ENCODE data around the gene PKD2L1.

The PKD2L1 gene

DNA sequence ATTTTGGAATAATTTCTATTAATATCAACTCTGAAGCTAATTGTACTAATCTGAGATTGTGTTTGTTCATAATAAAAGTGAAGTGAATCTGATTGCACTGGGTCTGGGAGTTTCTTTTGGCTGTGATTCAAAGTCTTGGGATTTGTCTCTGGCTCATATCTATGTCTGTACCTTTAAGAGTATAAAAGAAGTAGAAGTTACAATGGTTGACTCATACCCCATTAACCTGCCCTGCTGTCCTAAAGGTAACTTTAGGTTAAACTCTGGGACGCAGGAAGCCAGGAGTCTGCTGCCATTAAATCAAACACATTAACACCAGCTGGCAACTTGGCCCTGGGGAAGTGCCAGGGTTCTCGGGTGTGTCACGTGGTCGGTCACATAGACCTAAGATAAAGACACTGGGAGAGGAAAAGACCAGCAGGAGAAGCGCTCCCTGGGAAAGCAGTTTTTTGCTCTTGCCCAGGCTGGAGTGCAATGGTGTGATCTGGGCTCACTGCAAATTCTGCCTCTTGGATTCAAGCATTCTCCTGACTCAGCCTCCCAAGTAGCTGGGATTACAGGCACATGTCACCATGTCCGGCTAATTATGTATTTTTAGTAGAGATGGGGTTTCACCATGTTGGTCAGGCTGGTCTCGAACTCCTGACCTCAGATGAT lies 34.8 kb upstream of the PKD2L1 start:
- Histone ChIP-seq H3K4me2 (ENCODE audit: low read depth, low read length, poor library complexity, severe bottlenecking) (no peak overlapping the region), H3K9ac (ENCODE audit: low read length) (no peak overlapping the region), H3K79me2 (ENCODE audit: insufficient read depth, low read length) (no peaks in the 10 kb centered on the region), H3K4me3 (ENCODE audit: insufficient read depth, low read length, poor library complexity, severe bottlenecking) (no peak overlapping the region), H3K27me3 (ENCODE audit: low read length) (no peaks in the 10 kb centered on the region), H3K36me3 (ENCODE audit: low read length) (peaks cover 18% of the 10 kb centered on the region; the same call in 1 of the 2 replicates), H2AFZ (ENCODE audit: low read depth, low read length, severe bottlenecking) (no peak overlapping the region), H3K9me3 (ENCODE audit: insufficient read depth, low read length) (no peaks in the 10 kb centered on the region), H3K27ac (ENCODE audit: low read depth, low read length) (no peak overlapping the region), H4K20me1 (ENCODE audit: low read depth, low read length) (no peaks in the 10 kb centered on the region), H3F3A (ENCODE audit: insufficient read depth) (peaks cover 30% of the 10 kb centered on the region), H3K9me2 (replicated peaks; ENCODE audit: insufficient read depth, low read length) (no peaks in the 10 kb centered on the region)
- no peak for TF ChIP-seq EZH2phosphoT487 (conservative IDR thresholded peaks at IDR 0.05; ENCODE audit: low read length)
- TF ChIP-seq, protein P1, sequence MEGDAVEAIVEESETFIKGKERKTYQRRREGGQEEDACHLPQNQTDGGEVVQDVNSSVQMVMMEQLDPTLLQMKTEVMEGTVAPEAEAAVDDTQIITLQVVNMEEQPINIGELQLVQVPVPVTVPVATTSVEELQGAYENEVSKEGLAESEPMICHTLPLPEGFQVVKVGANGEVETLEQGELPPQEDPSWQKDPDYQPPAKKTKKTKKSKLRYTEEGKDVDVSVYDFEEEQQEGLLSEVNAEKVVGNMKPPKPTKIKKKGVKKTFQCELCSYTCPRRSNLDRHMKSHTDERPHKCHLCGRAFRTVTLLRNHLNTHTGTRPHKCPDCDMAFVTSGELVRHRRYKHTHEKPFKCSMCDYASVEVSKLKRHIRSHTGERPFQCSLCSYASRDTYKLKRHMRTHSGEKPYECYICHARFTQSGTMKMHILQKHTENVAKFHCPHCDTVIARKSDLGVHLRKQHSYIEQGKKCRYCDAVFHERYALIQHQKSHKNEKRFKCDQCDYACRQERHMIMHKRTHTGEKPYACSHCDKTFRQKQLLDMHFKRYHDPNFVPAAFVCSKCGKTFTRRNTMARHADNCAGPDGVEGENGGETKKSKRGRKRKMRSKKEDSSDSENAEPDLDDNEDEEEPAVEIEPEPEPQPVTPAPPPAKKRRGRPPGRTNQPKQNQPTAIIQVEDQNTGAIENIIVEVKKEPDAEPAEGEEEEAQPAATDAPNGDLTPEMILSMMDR (IDR thresholded peaks at IDR 0.05; ENCODE audit: insufficient read depth, low read length, poor library complexity, severe bottlenecking) = no peak

DNA sequence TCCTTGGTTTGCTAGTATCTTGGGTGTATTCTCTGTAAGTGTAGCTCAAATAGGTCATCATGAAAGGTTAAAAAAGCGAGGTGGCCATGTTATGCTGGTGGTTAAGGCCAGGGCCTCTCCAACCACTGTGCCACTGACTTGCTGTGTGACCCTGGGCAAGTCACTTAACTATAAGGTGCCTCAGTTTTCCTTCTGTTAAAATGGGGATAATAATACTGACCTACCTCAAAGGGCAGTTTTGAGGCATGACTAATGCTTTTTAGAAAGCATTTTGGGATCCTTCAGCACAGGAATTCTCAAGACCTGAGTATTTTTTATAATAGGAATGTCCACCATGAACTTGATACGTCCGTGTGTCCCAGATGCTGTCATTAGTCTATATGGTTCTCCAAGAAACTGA lies 34.1 kb upstream of the PKD2L1 start:
- peaks cover 25% of the 10 kb centered on the region; the same call in 1 of the 2 replicates for H3K36me3 ChIP-seq (ENCODE audit: low read length)
- TF ChIP-seq EZH2phosphoT487 (conservative IDR thresholded peaks at IDR 0.05; ENCODE audit: low read length) = no peak
- TF ChIP-seq, protein P1 (IDR thresholded peaks at IDR 0.05; ENCODE audit: insufficient read depth, low read length, poor library complexity, severe bottlenecking) = no peak
- no peaks in the 10 kb centered on the region for H3K79me2 ChIP-seq (ENCODE audit: insufficient read depth, low read length)
- no peak overlapping the region for H3K27ac ChIP-seq (ENCODE audit: low read depth, low read length)
- H3K4me2 ChIP-seq (ENCODE audit: low read depth, low read length, poor library complexity, severe bottlenecking) = no peak overlapping the region
- no peak overlapping the region for H2AFZ ChIP-seq (ENCODE audit: low read depth, low read length, severe bottlenecking)
- H3K4me3 ChIP-seq (ENCODE audit: insufficient read depth, low read length, poor library complexity, severe bottlenecking) = no peak overlapping the region
- H4K20me1 ChIP-seq (ENCODE audit: low read depth, low read length) = peaks cover 5% of the 10 kb centered on the region; the same call in 1 of the 2 replicates
- peaks cover 34% of the 10 kb centered on the region for H3F3A ChIP-seq (ENCODE audit: insufficient read depth)
- H3K27me3 ChIP-seq (ENCODE audit: low read length) = no peaks in the 10 kb centered on the region
- no peak overlapping the region for H3K9ac ChIP-seq (ENCODE audit: low read length)
- no peaks in the 10 kb centered on the region for H3K9me2 ChIP-seq (replicated peaks; ENCODE audit: insufficient read depth, low read length)
- H3K9me3 ChIP-seq (ENCODE audit: insufficient read depth, low read length) = no peaks in the 10 kb centered on the region

DNA sequence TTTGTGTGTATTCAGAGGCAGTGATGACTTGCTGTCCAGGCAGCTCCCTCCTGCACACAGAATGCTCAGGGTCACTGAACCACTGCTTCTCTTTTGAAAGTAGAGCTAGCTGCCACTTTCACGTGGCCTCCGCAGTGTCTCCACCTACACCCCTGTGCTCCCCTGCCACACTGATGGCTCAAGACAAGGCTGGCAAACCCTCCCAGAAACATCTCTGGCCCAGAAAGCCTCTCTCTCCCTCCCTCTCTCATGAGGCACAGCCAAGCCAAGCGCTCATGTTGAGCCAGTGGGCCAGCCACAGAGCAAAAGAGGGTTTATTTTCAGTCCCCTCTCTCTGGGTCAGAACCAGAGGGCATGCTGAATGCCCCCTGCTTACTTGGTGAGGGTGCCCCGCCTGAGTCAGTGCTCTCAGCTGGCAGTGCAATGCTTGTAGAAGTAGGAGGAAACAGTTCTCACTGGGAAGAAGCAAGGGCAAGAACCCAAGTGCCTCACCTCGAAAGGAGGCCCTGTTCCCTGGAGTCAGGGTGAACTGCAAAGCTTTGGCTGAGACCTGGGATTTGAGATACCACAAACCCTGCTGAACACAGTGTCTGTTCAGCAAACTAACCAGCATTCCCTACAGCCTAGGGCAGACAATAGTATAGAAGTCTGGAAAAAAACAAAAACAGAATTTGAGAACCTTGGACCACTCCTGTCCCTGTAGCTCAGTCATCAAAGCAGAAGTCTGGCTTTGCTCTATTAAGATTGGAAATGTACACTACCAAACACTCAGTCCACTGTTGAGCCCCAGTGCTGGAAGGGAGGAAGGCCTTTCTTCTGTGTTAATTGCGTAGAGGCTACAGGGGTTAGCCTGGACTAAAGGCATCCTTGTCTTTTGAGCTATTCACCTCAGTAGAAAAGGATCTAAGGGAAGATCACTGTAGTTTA lies 32.8 kb upstream of the PKD2L1 start:
- Histone ChIP-seq H3K9me2 (replicated peaks; ENCODE audit: insufficient read depth, low read length) (no peaks in the 10 kb centered on the region), H2AFZ (ENCODE audit: low read depth, low read length, severe bottlenecking) (no peak overlapping the region), H4K20me1 (ENCODE audit: low read depth, low read length) (peaks cover 10% of the 10 kb centered on the region; the same call in 1 of the 2 replicates), H3K9me3 (ENCODE audit: insufficient read depth, low read length) (no peaks in the 10 kb centered on the region), H3K36me3 (ENCODE audit: low read length) (peaks cover 32% of the 10 kb centered on the region), H3K4me2 (ENCODE audit: low read depth, low read length, poor library complexity, severe bottlenecking) (no peak overlapping the region), H3K4me3 (ENCODE audit: insufficient read depth, low read length, poor library complexity, severe bottlenecking) (no peak overlapping the region), H3K27me3 (ENCODE audit: low read length) (no peaks in the 10 kb centered on the region), H3K27ac (ENCODE audit: low read depth, low read length) (no peak overlapping the region), H3F3A (ENCODE audit: insufficient read depth) (peaks cover 35% of the 10 kb centered on the region), H3K79me2 (ENCODE audit: insufficient read depth, low read length) (no peaks in the 10 kb centered on the region), H3K9ac (ENCODE audit: low read length) (no peak overlapping the region)
- TF ChIP-seq, protein P1 (IDR thresholded peaks at IDR 0.05; ENCODE audit: insufficient read depth, low read length, poor library complexity, severe bottlenecking) = no peak
